GM20431 (cell line): ENCODE measurements around the gene COL6A5.

ENCODE experiments used
- in situ Hi-C: fragments of 300-500 bp; cut with MseI, MboI; formaldehyde crosslinking; loops from one replicate; pipeline ENCODE4 v1.15.0; 2020; ENCODE audit warnings: low sequenced_read_pairs; ENCODE audit not compliant: unreplicated experiment

Gene COL6A5

GRCh38 chr3:130507746-130508145, 162.3 kb downstream of the COL6A5 start:
- in situ Hi-C loops: no loop called here

GRCh38 chr3:130509008-130509407, 163.5 kb downstream of the COL6A5 start:
- in situ Hi-C loops: no loop called here

DNA sequence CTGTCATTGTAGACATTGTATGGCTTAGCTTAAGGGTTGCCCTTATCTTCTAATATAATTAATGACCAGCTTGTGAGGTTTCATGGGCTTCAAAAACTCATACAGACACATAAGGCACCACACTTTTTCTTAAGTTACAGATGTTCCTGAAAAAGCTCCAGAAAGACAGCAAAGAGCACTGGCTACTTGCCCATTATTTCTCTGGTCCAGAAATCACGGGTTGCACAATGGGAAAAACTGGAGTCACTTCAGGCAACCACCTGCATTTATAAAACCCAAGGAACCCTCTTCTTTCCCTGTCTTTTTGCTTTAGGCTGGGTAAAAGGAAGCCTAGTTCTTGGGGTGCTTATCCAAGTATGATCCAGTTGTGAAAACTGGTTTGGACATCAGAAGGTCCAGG, 169.2 kb downstream of the COL6A5 start:
- in situ Hi-C loops: no loop called here

- in situ Hi-C loops: no loop called here
Observed at GRCh38 chr3:130515755-130516154, 170.3 kb downstream of the COL6A5 start.

DNA sequence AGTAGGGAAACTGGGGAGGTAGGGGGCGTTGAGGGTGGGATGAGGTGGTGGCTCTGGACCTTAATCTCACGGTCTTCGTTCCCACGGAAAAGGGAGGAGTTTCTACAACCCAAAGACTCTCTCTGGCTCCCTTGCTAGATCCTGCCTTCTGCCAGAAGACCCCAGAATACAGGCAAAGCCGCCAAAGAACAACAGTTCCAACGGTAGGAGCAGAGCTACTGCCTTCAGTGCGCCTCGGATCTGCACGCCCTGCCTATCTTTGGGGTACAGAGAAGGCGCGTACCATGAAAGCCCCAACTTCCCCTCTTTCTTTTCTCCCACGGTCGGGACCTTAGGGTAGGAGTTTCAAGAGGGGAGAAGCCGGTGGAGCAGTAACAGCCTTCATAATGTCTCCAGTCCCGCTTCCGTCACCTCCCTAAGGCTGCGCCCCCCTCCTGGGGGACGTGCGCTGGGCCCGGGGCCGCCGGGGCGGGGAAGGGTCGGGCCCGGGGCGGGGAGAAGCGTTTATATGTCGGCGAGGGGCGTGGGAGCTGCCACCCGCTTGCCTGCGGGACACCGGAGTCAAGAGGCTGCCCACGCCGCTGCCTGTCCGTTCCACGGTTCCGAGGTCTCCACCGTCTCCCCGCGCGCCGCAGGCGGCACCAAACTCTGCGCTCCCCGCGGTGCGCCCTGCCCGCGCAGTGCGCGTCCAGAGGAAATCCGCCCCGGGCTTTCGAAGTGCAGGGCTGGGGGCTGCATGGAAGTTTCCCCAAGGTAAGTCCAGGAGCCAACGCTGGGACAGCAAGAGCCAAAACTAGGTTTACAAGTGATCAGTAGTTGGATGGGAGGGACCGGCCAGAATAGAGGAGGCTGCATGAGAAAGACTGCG, 171.4 kb downstream of the COL6A5 start, which contains the start of gene COL6A6:
Gene COL6A6, plus strand, starts transcription at position 533 of the 868 bp plus-strand sequence. CDS start 43,188 bp downstream, outside the sequence.
- in situ Hi-C loops: no loop called here

DNA sequence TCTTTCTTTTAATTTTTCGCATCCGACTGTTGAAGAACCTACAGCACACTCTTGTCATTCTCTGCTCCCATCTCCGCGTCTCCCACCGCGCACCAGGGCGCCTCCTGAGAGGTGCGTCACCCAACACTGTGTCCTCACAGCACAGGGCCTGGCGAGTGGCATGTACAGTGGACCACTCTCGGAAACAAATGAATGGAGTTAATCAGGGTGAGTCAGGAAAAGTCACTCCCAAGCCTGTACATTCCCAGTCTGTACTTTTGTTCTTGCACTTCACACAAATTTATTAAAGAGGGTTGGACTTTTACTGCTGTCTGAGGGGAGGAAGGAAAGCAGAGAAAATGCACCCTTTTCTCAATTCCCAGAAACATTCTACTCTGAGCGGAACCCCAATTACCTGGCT, 172.1 kb downstream of the COL6A5 start:
- in situ Hi-C loops: no loop called here

GRCh38 chr3:130519754-130520153, 174.3 kb downstream of the COL6A5 start:
- in situ Hi-C loops: no loop called here

GRCh38 chr3:130522399-130522798, 176.9 kb downstream of the COL6A5 start:
- in situ Hi-C loops: no loop called here

DNA sequence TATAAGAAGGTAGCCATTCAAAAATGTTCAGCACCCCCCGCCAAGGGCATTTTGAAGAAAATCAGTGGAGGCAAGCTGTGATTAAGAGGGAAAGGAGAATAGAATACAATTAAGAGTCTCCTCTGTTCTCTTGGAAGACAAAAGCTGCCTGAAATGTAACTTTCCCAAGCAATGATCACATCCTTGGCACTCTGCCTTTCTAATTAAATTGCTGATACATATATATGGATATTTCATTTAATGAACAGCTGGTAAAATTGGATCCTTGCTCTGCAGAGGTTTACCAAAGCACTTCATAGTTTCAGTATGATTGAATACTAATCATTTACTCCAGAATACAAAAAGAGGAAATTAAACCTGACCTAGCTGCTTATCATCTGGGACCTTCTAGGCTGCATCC, 182.0 kb downstream of the COL6A5 start:
- in situ Hi-C loops: loop anchor here (25.0 kb wide), 1 partner anchor 390 kb away; no protein-coding TSS in a partner anchor

DNA sequence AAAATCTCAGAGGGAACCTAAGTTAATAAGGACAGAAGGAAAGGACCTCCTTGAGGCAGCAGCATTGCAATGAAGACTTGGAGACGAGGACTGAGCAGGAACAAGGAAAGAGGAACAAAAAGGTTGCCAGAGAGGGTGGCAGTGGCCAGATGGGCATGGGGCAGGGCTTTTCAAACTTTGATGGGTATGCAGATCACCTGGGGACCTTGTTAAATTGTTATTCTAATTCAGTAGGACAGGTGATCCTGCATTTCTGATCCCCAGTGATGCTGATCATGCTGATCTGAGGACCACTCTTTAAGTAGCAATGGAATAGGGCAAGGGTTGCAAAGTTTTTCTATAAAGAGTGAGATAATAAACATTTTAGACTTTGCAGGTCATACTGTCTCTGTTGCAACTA, 182.6 kb downstream of the COL6A5 start:
- in situ Hi-C loops: loop anchor here (25.0 kb wide), 1 partner anchor 391 kb away; no protein-coding TSS in a partner anchor

DNA sequence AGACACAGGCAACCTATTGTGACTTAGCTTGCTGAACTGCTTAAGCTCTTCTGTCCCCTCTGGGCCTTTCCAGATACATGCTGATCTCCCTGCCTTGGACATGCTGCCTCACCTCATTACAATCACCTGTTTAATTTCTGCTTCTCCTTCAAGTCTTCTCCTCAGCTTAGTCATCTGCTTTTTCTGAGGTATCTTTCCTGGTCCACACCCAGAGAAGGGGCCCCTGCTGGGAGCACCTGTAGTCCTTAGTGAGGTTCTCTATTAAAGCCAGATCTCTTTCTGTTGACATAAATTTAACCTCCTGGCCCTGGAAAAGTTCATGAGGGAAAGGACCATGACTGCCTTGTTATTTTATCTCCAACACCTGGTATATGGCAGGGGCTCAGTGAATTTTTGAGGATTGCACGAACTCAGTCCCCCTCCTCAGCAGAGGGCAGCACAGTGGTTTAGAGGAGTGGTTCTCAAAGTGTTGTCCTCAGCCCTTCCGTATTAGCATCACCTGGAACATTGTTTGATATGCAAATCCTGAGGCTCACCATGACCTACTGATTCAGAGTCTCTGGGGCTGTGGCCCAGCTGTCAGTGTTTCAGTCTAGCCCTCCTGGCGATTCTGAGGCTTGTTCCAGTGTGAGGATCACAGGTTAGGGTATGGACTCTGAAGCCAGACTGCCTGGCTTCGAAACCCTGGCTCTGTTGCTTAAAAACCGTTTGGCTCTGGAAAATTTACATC, 184.2 kb downstream of the COL6A5 start:
- in situ Hi-C loops: loop anchor here (25.0 kb wide), 1 partner anchor 392 kb away; no protein-coding TSS in a partner anchor

DNA sequence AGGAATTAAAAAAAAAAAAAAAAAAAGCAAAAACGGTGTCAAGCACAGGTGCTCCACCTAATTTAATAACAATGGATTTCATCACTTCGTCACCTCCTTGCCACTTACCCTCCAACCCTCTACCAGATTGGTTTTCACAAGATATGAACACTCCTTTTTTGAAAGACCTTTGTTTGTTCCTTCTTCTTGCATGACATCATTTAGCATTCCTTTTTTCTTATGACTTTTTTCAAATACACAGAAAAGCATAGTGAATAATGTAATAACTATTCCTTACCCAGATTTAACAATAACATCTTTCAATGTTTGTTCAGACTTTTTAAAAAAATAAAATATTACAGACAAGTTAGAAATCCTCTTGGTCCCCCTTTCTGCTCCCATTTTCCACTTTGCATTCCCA, 187.8 kb downstream of the COL6A5 start:
- in situ Hi-C loops: loop anchor here (25.0 kb wide), 1 partner anchor 396 kb away; no protein-coding TSS in a partner anchor
